K562 (cell line): ENCODE data around the gene MAGI1. TPM values are rescaled to one million over a fixed set of nuclear protein-coding genes. Genes with fewer than 3 reads are reported as not detected.

Experiments
- ATAC-seq: fragments of 200-7000 bp; cut with Tn5 transposase; 3 replicates; pipeline ENCODE4 v1.9.1; 2020; ENCODE audit warnings: moderate library complexity
- BruUV-seq: library from RNA; stranded (reverse); fragments of 400-500 nt; replicated peaks from 2 replicates; lab custom pipeline; 2021; lab: Mats Ljungman, UMichigan
- CTCF ChIA-PET: fragments of 300-600 bp; formaldehyde crosslinking; extraction: SDS; loops from one replicate; lab custom pipeline; 2021; ENCODE audit warnings: low intra/inter-chr PET ratio; lab: Yijun Ruan, JAX
- POLR2A ChIA-PET: fragments of 300-600, 350-650 bp; sonication (Branson Sonifier 250); formaldehyde crosslinking; extraction: SDS; loops from one replicate; lab custom pipeline; 2021; ENCODE audit warnings: antibody characterized with exemption, inconsistent platforms; lab: Yijun Ruan, JAX
- DNase-seq, 4 experiments: peaks; one replicate each; pipeline versions ENCODE4 v3.0.0 to v3.0.0-alpha.2; 2011 to 2018; ENCODE audit warnings: low spot score in 3 of 4, mixed read lengths in 3 of 4; ENCODE audit errors: extremely low read depth in 1 of 4
- FAIRE-seq: peaks from 2 replicates; lab custom pipeline; 2011; peaks lifted over from hg19 to GRCh38; lab: Jason Lieb, UNC
- H2AFZ ChIP-seq: 2 replicates; pipeline ENCODE4 v1.6.0; 2011; ENCODE audit warnings: low read depth, low read length, control low read depth, inconsistent platforms
- H3K27ac ChIP-seq: fragments of 200-600 bp; 3 replicates; pipeline ENCODE4 v1.8.0; 2011; ENCODE audit warnings: low read depth, mild to moderate bottlenecking, control low read depth, inconsistent platforms, low read length, moderate library complexity, mixed read lengths; ENCODE audit errors: extremely low read depth
- H3K27me3 ChIP-seq, 2 experiments: fragments of 300-600 bp in 1 of 2; 2 replicates in 1 of 2; 3 replicates in 1 of 2; pipeline versions ENCODE4 v1.6.0 to v1.8.0; 2011; ENCODE audit warnings: inconsistent platforms in 2 of 2, low read length in 2 of 2, mild to moderate bottlenecking in 1 of 2, mixed read lengths in 1 of 2, moderate library complexity in 1 of 2; ENCODE audit not compliant: control insufficient read depth in 2 of 2, insufficient read depth in 2 of 2
- H3K36me3 ChIP-seq: fragments of 300-600 bp; 3 replicates; pipeline ENCODE4 v1.8.0; 2011; ENCODE audit warnings: mild to moderate bottlenecking, low read length, inconsistent platforms; ENCODE audit not compliant: control insufficient read depth, insufficient read depth
- H3K4me1 ChIP-seq, 2 experiments: fragments of 200-600 bp in 1 of 2; replicated peaks in 1 of 2; 2 replicates in 1 of 2; 3 replicates in 1 of 2; pipeline versions ENCODE4 v1.5.1 to v1.8.0; 2011; ENCODE audit warnings: inconsistent platforms in 2 of 2, low read length in 2 of 2, mild to moderate bottlenecking in 1 of 2, mixed read lengths in 1 of 2, moderate library complexity in 1 of 2; ENCODE audit not compliant: control insufficient read depth in 2 of 2, insufficient read depth in 2 of 2
- H3K4me2 ChIP-seq: 2 replicates; pipeline ENCODE4 v1.6.1; 2011; ENCODE audit warnings: low read length, control low read depth, inconsistent platforms, mixed read lengths; ENCODE audit not compliant: insufficient read depth
- H3K4me3 ChIP-seq: fragments of 200-600 bp; sonication (generic), shearing (Covaris generic); 2 replicates; pipeline ENCODE4 v1.5.1; 2016; ENCODE audit warnings: control low read depth, inconsistent platforms
- H3K79me2 ChIP-seq: fragments of 200-600 bp; 3 replicates; pipeline ENCODE4 v1.8.0; 2011; ENCODE audit warnings: low read length, inconsistent platforms; ENCODE audit not compliant: control insufficient read depth, insufficient read depth
- H3K9ac ChIP-seq, 2 experiments: 2 replicates each; pipeline versions ENCODE4 v1.6.0 to v1.6.1; 2011; ENCODE audit warnings: low read depth in 2 of 2, low read length in 2 of 2, control low read depth in 1 of 2, inconsistent platforms in 1 of 2, mild to moderate bottlenecking in 1 of 2, mixed read lengths in 1 of 2; ENCODE audit not compliant: insufficient read depth in 1 of 2
- H3K9me1 ChIP-seq: one replicate; pipeline ENCODE4 v1.6.0; 2011; ENCODE audit warnings: inconsistent platforms, mild to moderate bottlenecking, low read length, moderate library complexity; ENCODE audit not compliant: control insufficient read depth, insufficient read depth
- H3K9me3 ChIP-seq: replicated peaks from 2 replicates; pipeline ENCODE4 v1.5.1; 2011; ENCODE audit warnings: low read depth, low read length, inconsistent platforms; ENCODE audit not compliant: control insufficient read depth, insufficient read depth
- H4K20me1 ChIP-seq: replicated peaks from 2 replicates; pipeline ENCODE4 v1.6.1; 2011; ENCODE audit warnings: low read length, inconsistent platforms, mixed read lengths; ENCODE audit not compliant: control insufficient read depth, insufficient read depth
- CEBPB ChIP-seq: fragments of 450-650 bp; IDR thresholded peaks from 2 replicates; pipeline ENCODE4 v1.6.1; 2016; ENCODE audit warnings: missing genetic modification characterization, missing compliant biosample characterization
- EGR1 ChIP-seq: fragments of 450-650 bp; conservative IDR thresholded peaks from 2 replicates; pipeline ENCODE4 v1.6.1; 2017; ENCODE audit warnings: mild to moderate bottlenecking
- FOSL1 ChIP-seq: fragments of 200-800 bp; sonication (Bioruptor generic); conservative IDR thresholded peaks from 2 replicates; pipeline ENCODE4 v1.6.1; 2016; ENCODE audit warnings: missing genetic modification characterization, missing compliant biosample characterization
- NFIC ChIP-seq: fragments of 450-650 bp; IDR thresholded peaks from 2 replicates; pipeline ENCODE4 v1.6.1; 2017; ENCODE audit warnings: mild to moderate bottlenecking, inconsistent platforms
- NFIX ChIP-seq: fragments of 250-450 bp; sonication (Bioruptor Pico); IDR thresholded peaks from 2 replicates; pipeline ENCODE4 v1.4.0; 2020; ENCODE audit warnings: low read depth, mild to moderate bottlenecking, moderate library complexity
- RBM15 ChIP-seq: fragments of 200-400 bp; formaldehyde crosslinking; IDR thresholded peaks from 2 replicates; pipeline ENCODE4 v1.6.1; 2018; ENCODE audit warnings: mild to moderate bottlenecking, low read length, moderate library complexity; ENCODE audit not compliant: insufficient read depth
- ZC3H8 ChIP-seq: fragments of 450-650 bp; IDR thresholded peaks from 2 replicates; pipeline ENCODE4 v1.6.1; 2017
- ZNF408 ChIP-seq: fragments of 250-450 bp; sonication (Bioruptor Pico); IDR thresholded peaks from 2 replicates; pipeline ENCODE4 v1.4.0; 2020; ENCODE audit warnings: low read depth, mild to moderate bottlenecking, moderate library complexity
- ZNF655 ChIP-seq: fragments of 250-450 bp; sonication (Bioruptor Pico); IDR thresholded peaks from 2 replicates; pipeline ENCODE4 v1.5.0; 2021
- WGBS: fragments of 100-300 bp; shearing (Covaris generic); methylation state at CpG from one replicate; pipeline ENCODE4 v1.1.6; 2016; ENCODE audit warnings: low coverage, mixed read lengths; ENCODE audit not compliant: insufficient coverage; ENCODE audit errors: missing lambda C conversion rate; 5-methylcytosine and 5-hydroxymethylcytosine counted together
- in situ Hi-C: fragments of 300-500 bp; cut with MboI; formaldehyde crosslinking; loops from 4 replicates; pipeline ENCODE4 v1.15.0; 2018; ENCODE audit warnings: inconsistent platforms, mixed read lengths
- intact Hi-C: fragments of 100-400 bp; cut with micrococcal nuclease; formaldehyde crosslinking; loops from 2 replicates; pipeline ENCODE4 v1.14.2; 2022
- polyA plus RNA-seq, 8 experiments: library from polyadenylated mRNA; depleted of rRNA in 4 of 8; stranded (reverse) in 5 of 8; unstranded in 3 of 8; fragments of >200 nt; fragmentation: Nextera tagmentation in 2 of 8; fragmentation: Illumina TruSeq in 1 of 8; extraction: Ambion mirVana in 2 of 8; extraction: Trizol in 1 of 8; gene quantifications; 2 replicates each; pipeline versions ENCODE4 v1.2.1 to v1.2.3, GENCODE V29; 2011 to 2014; ENCODE audit warnings: inconsistent platforms in 1 of 8, missing spikeins in 1 of 8
- total RNA-seq, 7 experiments: library from RNA; depleted of rRNA in 6 of 7; stranded (reverse); fragments of >200 nt in 6 of 7; fragmentation: Illumina TruSeq in 2 of 7; extraction: Trizol in 2 of 7; gene quantifications; 2 replicates each; pipeline versions ENCODE4 v1.2.1 to v1.2.3, GENCODE V29; 2011 to 2021; ENCODE audit warnings: low replicate concordance in 1 of 7
- TF ChIP-seq, protein P1 (sequence below): fragments of 450-650 bp; IDR thresholded peaks from 2 replicates; pipeline ENCODE4 v1.6.1; 2017; ENCODE audit warnings: mild to moderate bottlenecking, moderate library complexity

Gene MAGI1
- total and polyA plus RNA-seq, 9 of the 15 experiments (the other 6 are each of a cell fraction or from before 2014, with no cell fraction given) = 7.8 to 59.4 (median 43.2) TPM

DNA sequence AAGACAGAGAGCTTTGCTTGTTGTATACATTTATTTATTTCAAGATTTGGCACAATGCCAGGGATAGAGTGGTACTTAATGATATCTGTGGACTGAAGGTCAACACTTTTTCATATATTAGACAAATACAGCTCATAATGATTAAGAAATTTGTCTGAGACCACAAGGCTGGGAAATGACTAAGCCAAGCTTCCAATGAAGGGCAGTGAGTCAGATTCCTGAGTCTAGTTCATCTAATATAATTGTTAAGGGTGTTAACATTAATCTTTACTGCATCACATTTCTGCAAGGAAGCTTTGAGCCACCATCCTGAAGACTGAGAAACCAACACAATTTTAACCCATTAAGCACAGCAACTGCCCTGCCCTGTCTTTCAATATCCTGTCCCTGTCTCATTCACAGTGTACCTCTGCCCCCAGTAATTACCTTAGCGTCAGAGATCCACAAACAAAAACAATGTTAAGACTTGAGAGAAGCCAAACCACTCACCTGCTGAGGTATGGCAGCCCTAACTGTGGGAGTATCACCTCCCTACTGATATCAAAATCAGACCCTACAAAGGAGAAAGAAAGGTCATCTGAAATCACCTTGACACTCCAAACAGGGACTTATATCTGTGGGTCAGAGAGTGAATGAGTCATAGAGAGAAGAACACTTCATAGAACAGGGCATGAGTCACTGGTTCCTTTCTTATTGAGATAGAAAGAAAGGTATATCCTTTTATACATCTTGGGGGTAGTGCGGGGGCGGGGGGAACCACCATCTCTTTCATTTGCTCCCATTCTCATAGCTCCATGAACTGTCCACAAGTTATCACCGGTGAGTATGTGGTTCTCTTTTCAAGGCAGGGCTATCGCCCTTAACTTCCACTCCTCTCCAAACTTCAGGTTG lies 74.7 kb downstream of the MAGI1 start:
- Histone ChIP-seq H3K9ac (no peak overlapping the region), H3K4me2 (no peak overlapping the region), H3K9me1 (no peaks in the 10 kb centered on the region), H3K36me3 (no peaks in the 10 kb centered on the region), H3K27me3 (no peaks in the 10 kb centered on the region), H4K20me1 (no peaks in the 10 kb centered on the region), H3K27ac (no peak overlapping the region), H2AFZ (no peak overlapping the region), H3K9me3 (no peaks in the 10 kb centered on the region), H3K4me1 (no peaks in the 10 kb centered on the region), H3K79me2 (no peaks in the 10 kb centered on the region), H3K4me3 (no peak overlapping the region)
- CTCF ChIA-PET = no interaction called here
- DNase-seq = peak in 1 of 4 experiments; percentile 3
- no peak for FAIRE-seq
- intact Hi-C loops (no loop called here), in situ Hi-C loops (no loop called here)
- no peak for ATAC-seq
- WGBS = 0% methylated on average over 3 of the region's 5 CpGs
- TF ChIP-seq EGR1 (peak; percentile 50; the same call in 1 of the 2 replicates), ZNF655 (no peak), CEBPB (tag) (no peak), ZC3H8 (no peak), NFIC (peak; percentile 92), FOSL1 (tag) (peak; percentile 69), ZNF408 (CRISPR knock-in tag) (no peak), NFIX (CRISPR knock-in tag) (peak; percentile 86), RBM15 (no peak)
- TF ChIP-seq, protein P1, sequence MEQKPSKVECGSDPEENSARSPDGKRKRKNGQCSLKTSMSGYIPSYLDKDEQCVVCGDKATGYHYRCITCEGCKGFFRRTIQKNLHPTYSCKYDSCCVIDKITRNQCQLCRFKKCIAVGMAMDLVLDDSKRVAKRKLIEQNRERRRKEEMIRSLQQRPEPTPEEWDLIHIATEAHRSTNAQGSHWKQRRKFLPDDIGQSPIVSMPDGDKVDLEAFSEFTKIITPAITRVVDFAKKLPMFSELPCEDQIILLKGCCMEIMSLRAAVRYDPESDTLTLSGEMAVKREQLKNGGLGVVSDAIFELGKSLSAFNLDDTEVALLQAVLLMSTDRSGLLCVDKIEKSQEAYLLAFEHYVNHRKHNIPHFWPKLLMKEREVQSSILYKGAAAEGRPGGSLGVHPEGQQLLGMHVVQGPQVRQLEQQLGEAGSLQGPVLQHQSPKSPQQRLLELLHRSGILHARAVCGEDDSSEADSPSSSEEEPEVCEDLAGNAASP = no peak
- POLR2A ChIA-PET = no interaction called here
- no TSS peak for BruUV-seq
